Measurements from ENCODE around the gene PLA2G12B. TPM values are rescaled to one million over a fixed set of nuclear protein-coding genes. Genes with fewer than 3 reads are reported as not detected.
"Not testable (repeated sequence)": the region's sequence is repeated elsewhere in the genome, so short reads cannot be mapped to it uniquely, and the experiment has no call there.

PLA2G12B gene
- total and polyA plus RNA-seq, 12 donors = 0.06 to 0.92 (median 0.52) TPM; not detected in 7

- no peak for TF ChIP-seq CTCF (IDR thresholded peaks at IDR 0.05)
- 98 to 99% methylated on average over 2 of the region's 2 CpGs for WGBS, 2 donors
Observed at GRCh38 chr10:72911758-72912157, 42.8 kb downstream of the PLA2G12B start.

DNA sequence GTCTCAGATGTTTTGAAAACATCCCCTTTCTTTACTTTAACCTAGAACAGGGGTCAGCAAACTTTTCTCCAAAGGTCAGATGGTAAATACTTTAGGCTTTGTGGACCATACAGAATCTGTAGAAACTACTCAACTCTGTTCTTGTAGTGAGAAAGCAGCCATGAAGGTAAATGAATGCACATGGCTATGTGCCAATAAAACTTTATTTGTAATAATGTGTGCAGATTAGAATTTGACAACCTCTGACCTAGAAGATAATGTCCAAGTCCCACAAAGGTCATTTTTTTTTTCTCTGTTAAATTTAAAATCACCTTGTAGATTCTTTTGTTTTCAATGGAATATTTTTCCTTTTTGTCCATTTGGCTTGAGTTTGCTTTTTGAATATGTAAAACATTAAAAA, 43.9 kb downstream of the PLA2G12B start:
- no peak for TF ChIP-seq CTCF (IDR thresholded peaks at IDR 0.05)
- DNase-seq (no peak), ATAC-seq (no peak)
- no peaks in the 10 kb centered on the region for H3K9me3 ChIP-seq
- no peaks in the 10 kb centered on the region for H3K36me3 ChIP-seq
- H3K4me3 ChIP-seq = no peak overlapping the region
- no peaks in the 10 kb centered on the region for H3K27me3 ChIP-seq
- no peak overlapping the region for H3K27ac ChIP-seq
- H3K4me1 ChIP-seq = no peaks in the 10 kb centered on the region
- intact Hi-C loops (cut with DNase I) = no loop called here

More at GRCh38 chr10:72911758-72912157, 42.8 kb downstream of the PLA2G12B start:
- no peak overlapping the region for H3K27ac ChIP-seq
- no peaks in the 10 kb centered on the region for H3K4me1 ChIP-seq
- intact Hi-C loops (cut with DNase I) = no loop called here
- no peaks in the 10 kb centered on the region for H3K27me3 ChIP-seq
- H3K36me3 ChIP-seq = no peaks in the 10 kb centered on the region
- no peak overlapping the region for H3K4me3 ChIP-seq
- ATAC-seq = no peak
- no peak for DNase-seq
- no peaks in the 10 kb centered on the region for H3K9me3 ChIP-seq

DNA sequence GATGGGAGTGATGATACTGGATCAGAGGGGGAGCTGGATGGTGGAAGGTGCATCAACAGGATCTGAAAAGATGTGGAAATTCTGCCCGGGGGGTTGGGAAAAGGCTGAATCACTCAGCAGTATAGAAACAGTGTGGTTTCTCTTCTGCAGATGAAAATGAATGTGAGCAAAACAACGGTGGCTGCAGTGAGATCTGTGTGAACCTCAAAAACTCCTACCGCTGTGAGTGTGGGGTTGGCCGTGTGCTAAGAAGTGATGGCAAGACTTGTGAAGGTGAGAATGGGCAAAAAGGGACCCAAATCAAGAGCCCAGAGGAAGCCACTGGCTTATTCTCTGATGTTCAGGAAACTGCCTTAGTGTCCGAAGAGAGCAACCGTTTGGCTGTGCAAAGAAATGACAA, 48.2 kb downstream of the PLA2G12B start:
- H3K36me3 ChIP-seq = no peaks in the 10 kb centered on the region
- intact Hi-C loops (cut with DNase I) = no loop called here
- H3K4me3 ChIP-seq = no peak overlapping the region
- no peak for DNase-seq
- 90 to 94% methylated on average over 6 of the region's 6 CpGs for WGBS, 2 donors
- no peak for TF ChIP-seq CTCF (IDR thresholded peaks at IDR 0.05)
- no peak overlapping the region for H3K27ac ChIP-seq
- ATAC-seq = no peak
- no peaks in the 10 kb centered on the region for H3K4me1 ChIP-seq
- H3K9me3 ChIP-seq = no peaks in the 10 kb centered on the region
- H3K27me3 ChIP-seq = no peaks in the 10 kb centered on the region

GRCh38 chr10:72904806-72905205, 49.8 kb downstream of the PLA2G12B start:
- Histone ChIP-seq H3K4me3 (no peak overlapping the region), H3K27me3 (no peaks in the 10 kb centered on the region), H3K4me1 (no peaks in the 10 kb centered on the region), H3K9me3 (no peaks in the 10 kb centered on the region), H3K27ac (no peak overlapping the region), H3K36me3 (no peaks in the 10 kb centered on the region)
- intact Hi-C loops (cut with DNase I) = no loop called here
- ATAC-seq = no peak
- WGBS, 2 donors = 90 to 96% methylated on average over 3 of the region's 3 CpGs
- no peak for DNase-seq
- no peak for TF ChIP-seq CTCF (IDR thresholded peaks at IDR 0.05)

- ATAC-seq = not testable (repeated sequence)
Observed at GRCh38 chr10:72903941-72904446, 50.6 kb downstream of the PLA2G12B start.

More at GRCh38 chr10:72903941-72904446, 50.6 kb downstream of the PLA2G12B start:
- H3K27ac ChIP-seq; H3K4me1 ChIP-seq; H3K27me3 ChIP-seq; DNase-seq; H3K9me3 ChIP-seq; intact Hi-C loops (cut with DNase I); H3K4me3 ChIP-seq; H3K36me3 ChIP-seq: not testable (repeated sequence)
- WGBS, 2 donors = 92 to 93% methylated on average over 15 of the region's 15 CpGs
